GM12878 (cell line): ENCODE measurements around the gene RBMS1. TPM values are rescaled to one million over a fixed set of nuclear protein-coding genes. Genes with fewer than 3 reads are reported as not detected.
A peak's percentile ranks its signal among the peaks of the same experiment; 100 is the strongest.

ENCODE experiments used
- BCL11A ChIP-seq: IDR thresholded peaks from 2 replicates; pipeline ENCODE4 v1.6.1; 2011; ENCODE audit warnings: low read depth, low read length
- CTCF ChIP-seq, 3 experiments: IDR thresholded peaks in 2 of 3; conservative IDR thresholded peaks in 1 of 3; 2 replicates each; pipeline ENCODE4 v1.5.1; 2011; ENCODE audit warnings: low read depth in 3 of 3, low read length in 3 of 3, mild to moderate bottlenecking in 3 of 3, control low read depth in 2 of 3, moderate library complexity in 2 of 3, inconsistent platforms in 1 of 3, mixed read lengths in 1 of 3; ENCODE audit not compliant: control insufficient read depth in 2 of 3, insufficient read depth in 1 of 3; ENCODE audit errors: extremely low read depth in 1 of 3
- HSF1 ChIP-seq: fragments of 150-350 bp; IDR thresholded peaks from 2 replicates; pipeline ENCODE4 v1.6.1; 2014; ENCODE audit warnings: mild to moderate bottlenecking, low read depth, low read length
- IRF3 ChIP-seq: fragments of 450-650 bp; IDR thresholded peaks from 2 replicates; pipeline ENCODE4 v1.6.1; 2014; ENCODE audit warnings: mild to moderate bottlenecking
- TARDBP ChIP-seq: IDR thresholded peaks from 2 replicates; pipeline ENCODE4 v1.6.1; 2016; ENCODE audit warnings: borderline replicate concordance
- ZBTB33 ChIP-seq: fragments of 450-650 bp; IDR thresholded peaks from 2 replicates; pipeline ENCODE4 v1.6.1; 2017; ENCODE audit warnings: mild to moderate bottlenecking
- polyA plus RNA-seq, 11 experiments: library from polyadenylated mRNA; depleted of rRNA in 4 of 11; unstranded in 6 of 11; stranded (reverse) in 5 of 11; fragments of >200 nt; fragmentation: Nextera tagmentation in 4 of 11; fragmentation: Illumina TruSeq in 1 of 11; extraction: Ambion mirVana in 4 of 11; extraction: Trizol in 1 of 11; gene quantifications; 1 replicate in 1 of 11; 2 replicates in 10 of 11; pipeline versions ENCODE4 v1.2.1 to v1.2.3, GENCODE V29; 2011 to 2016; ENCODE audit warnings: inconsistent platforms in 2 of 11, missing spikeins in 2 of 11, low read depth in 1 of 11
- total RNA-seq, 4 experiments: library from RNA; depleted of rRNA in 3 of 4; stranded (reverse); fragments of >200 nt in 3 of 4; fragmentation: Illumina TruSeq in 1 of 4; extraction: Trizol in 1 of 4; gene quantifications; 2 replicates each; pipeline versions ENCODE4 v1.2.1 to v1.2.3, GENCODE V29; 2013 to 2021

The RBMS1 gene
- total and polyA plus RNA-seq, 10 of the 15 experiments (the other 5 are each of a cell fraction or from before 2014, with no cell fraction given): 0.04 to 0.31 (median 0.17) TPM; not detected in 1

- TF ChIP-seq IRF3: no peak
- no peak for TF ChIP-seq HSF1
- no peak for TF ChIP-seq TARDBP
- TF ChIP-seq BCL11A: no peak
- no peak for TF ChIP-seq ZBTB33
- TF ChIP-seq CTCF (IDR thresholded peaks at IDR 0.05 in 2 of 3, conservative IDR thresholded peaks at IDR 0.05 in 1 of 3; ENCODE audit: control insufficient read depth in 2 of 3, extremely low read depth in 1 of 3, insufficient read depth in 1 of 3, low read depth in 3 of 3, low read length in 3 of 3): peak; percentile 55 to 64 (median 63)
Observed at GRCh38 chr2:160252278-160252887, 241.2 kb downstream of the RBMS1 start (continued).
